Ovary (tissue), 9 donors: ENCODE results near the gene SMC1A. TPM values are rescaled to one million over a fixed set of nuclear protein-coding genes. Genes with fewer than 3 reads are reported as not detected.

Source experiments
- DNase-seq, 5 donors: peaks; one replicate each; pipeline ENCODE4 v3.0.0-alpha.2; 2019 to 2020
- H3K27ac ChIP-seq, 2 donors: fragments of 200-600 bp; one replicate each; pipeline versions ENCODE4 v1.5.1 to v1.8.0; 2019 to 2022
- H3K27me3 ChIP-seq: fragments of 200-600 bp; one replicate; pipeline ENCODE4 v1.8.0; 2022
- H3K36me3 ChIP-seq: fragments of 200-600 bp; sonication (generic); one replicate; pipeline ENCODE4 v1.5.1; 2019
- H3K4me1 ChIP-seq: one replicate; pipeline ENCODE4 v1.8.1; 2013; ENCODE audit warnings: mild to moderate bottlenecking, moderate library complexity; ENCODE audit not compliant: insufficient read depth
- H3K4me3 ChIP-seq: fragments of 200-600 bp; sonication (generic); one replicate; pipeline ENCODE4 v1.5.1; 2017
- H3K9me3 ChIP-seq, 2 donors: fragments of 200-600 bp in 1 of 2; sonication (generic) in 1 of 2; one replicate each; pipeline versions ENCODE4 v1.5.1 to v1.8.1; 2013 to 2019; ENCODE audit warnings: mild to moderate bottlenecking in 1 of 2, moderate library complexity in 1 of 2
- EP300 ChIP-seq: sonication (generic); formaldehyde crosslinking; IDR thresholded peaks from one replicate; pipeline ENCODE4 v1.6.1; 2017; ENCODE audit warnings: antibody characterized with exemption
- POLR2A ChIP-seq: fragments of 450-650 bp; IDR thresholded peaks from one replicate; pipeline ENCODE4 v1.6.1; 2017; ENCODE audit warnings: antibody characterized with exemption, mild to moderate bottlenecking, moderate library complexity
- WGBS, 3 donors: extraction: QIAGEN DNeasy Blood & Tissue Kit in 1 of 3; methylation state at CpG; one replicate each; pipeline versions ENCODE4 v1.1.5 to v1.1.7; 2013 to 2017; 5-methylcytosine and 5-hydroxymethylcytosine counted together
- intact Hi-C, 4 donors: fragments of 100-400 bp; cut with DNase I; formaldehyde crosslinking; loops; one replicate each; pipeline versions ENCODE4 v1.11.0 to v1.15.1; 2022 to 2023
- polyA plus RNA-seq, 2 donors: library from polyadenylated mRNA; stranded (reverse); fragments of 200-250 nt in 1 of 2; fragments of 350-450 nt in 1 of 2; fragmentation: Illumina TruSeq in 1 of 2; extraction: RNeasy Lipid Tissue Mini Kit (QIAGEN cat#74804) in 1 of 2; gene quantifications; one replicate each; pipeline ENCODE4 v1.2.3, GENCODE V29; 2013 to 2014
- total RNA-seq, 7 donors: library from RNA; depleted of rRNA in 2 of 7; stranded (reverse); fragments of >200 nt in 2 of 7; fragmentation: NEBNext Ultra II Directional in 3 of 7; extraction: Animal tissue kit (Norgen Biotek cat#: 25700) in 3 of 7; gene quantifications; one replicate each; pipeline versions ENCODE4 v1.1.0 to v1.2.4, GENCODE V29; 2016 to 2023
- TF ChIP-seq, protein P1 (sequence below), 3 donors: fragments of 450-650 bp in 2 of 3; fragments of 200-600 bp in 1 of 3; IDR thresholded peaks; one replicate each; pipeline versions ENCODE4 v1.5.1 to v1.8.0; 2016 to 2022; ENCODE audit warnings: antibody characterized with exemption in 3 of 3, mild to moderate bottlenecking in 1 of 3
- donor health status: DM: no; HTN: no; CAD: no; lungs with moderate emphysema.
- donor health status: DM: no; HTN: no; CAD: no.
- donor health status: Bipolar disorder and iron deficiency.
- donor health status: DM: yes; HTN: yes; CAD: no.
- donor health status: DM: no; HTN: no; CAD: no.
- donor health status: DM: yes; HTN: yes; CAD: no.

The SMC1A gene
- total and polyA plus RNA-seq, 9 donors, result 12.7 to 72.4 (median 57.0) TPM

DNA sequence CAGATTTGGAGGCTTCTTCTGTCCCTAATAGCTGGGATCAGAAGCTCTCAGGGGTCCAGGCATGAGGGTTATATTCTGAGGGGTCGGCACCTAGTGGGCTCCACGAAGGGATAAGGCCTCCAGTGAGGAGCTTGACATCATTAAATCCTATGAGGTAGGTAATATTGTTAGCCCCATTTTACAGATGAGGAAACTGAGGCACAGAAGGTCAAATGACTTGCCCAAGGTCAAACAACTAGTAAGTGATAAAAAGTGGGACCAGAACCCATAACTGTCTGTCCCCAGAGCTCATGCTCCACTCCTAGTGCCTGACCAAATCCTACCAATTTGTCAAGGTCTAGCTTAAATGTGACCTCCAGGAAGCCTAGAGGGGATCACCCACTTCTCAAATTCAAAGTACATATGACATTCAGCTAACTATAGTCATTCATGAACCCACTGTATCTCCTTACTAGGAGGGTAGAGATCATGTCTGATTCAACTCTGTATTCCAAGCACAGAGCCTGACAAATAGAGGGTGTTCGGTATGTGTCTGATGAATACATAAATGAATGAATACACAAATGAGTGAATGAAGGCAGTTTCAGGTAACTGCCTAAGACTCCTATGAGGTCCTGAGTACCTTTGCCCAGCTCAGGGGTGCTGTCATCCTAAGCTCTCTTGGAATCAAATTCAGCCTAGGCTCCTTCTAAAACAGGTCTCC, 43.3 kb downstream of the SMC1A start:
- DNase-seq, result no peak
- Histone ChIP-seq H3K9me3 (no peaks in the 10 kb centered on the region), H3K27me3 (no peaks in the 10 kb centered on the region), H3K4me3 (no peak overlapping the region), H3K36me3 (no peaks in the 10 kb centered on the region), H3K4me1 (no peaks in the 10 kb centered on the region), H3K27ac (no peak overlapping the region)
- TF ChIP-seq, protein P1, sequence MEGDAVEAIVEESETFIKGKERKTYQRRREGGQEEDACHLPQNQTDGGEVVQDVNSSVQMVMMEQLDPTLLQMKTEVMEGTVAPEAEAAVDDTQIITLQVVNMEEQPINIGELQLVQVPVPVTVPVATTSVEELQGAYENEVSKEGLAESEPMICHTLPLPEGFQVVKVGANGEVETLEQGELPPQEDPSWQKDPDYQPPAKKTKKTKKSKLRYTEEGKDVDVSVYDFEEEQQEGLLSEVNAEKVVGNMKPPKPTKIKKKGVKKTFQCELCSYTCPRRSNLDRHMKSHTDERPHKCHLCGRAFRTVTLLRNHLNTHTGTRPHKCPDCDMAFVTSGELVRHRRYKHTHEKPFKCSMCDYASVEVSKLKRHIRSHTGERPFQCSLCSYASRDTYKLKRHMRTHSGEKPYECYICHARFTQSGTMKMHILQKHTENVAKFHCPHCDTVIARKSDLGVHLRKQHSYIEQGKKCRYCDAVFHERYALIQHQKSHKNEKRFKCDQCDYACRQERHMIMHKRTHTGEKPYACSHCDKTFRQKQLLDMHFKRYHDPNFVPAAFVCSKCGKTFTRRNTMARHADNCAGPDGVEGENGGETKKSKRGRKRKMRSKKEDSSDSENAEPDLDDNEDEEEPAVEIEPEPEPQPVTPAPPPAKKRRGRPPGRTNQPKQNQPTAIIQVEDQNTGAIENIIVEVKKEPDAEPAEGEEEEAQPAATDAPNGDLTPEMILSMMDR (IDR thresholded peaks at IDR 0.05), result no peak
- TF ChIP-seq POLR2A, result no peak
- no peak for TF ChIP-seq EP300
- intact Hi-C loops, result no loop called here
- 90 to 96% (median 93%) methylated on average over 3 of the region's 3 CpGs for WGBS, 3 donors

- H3K27me3 ChIP-seq, result no peaks in the 10 kb centered on the region
- no peaks in the 10 kb centered on the region for H3K9me3 ChIP-seq
- 83 to 96% (median 89%) methylated on average over 2 of the region's 2 CpGs for WGBS, 3 donors
- no peak for DNase-seq
- H3K36me3 ChIP-seq, result no peaks in the 10 kb centered on the region
- no peak overlapping the region for H3K27ac ChIP-seq
- TF ChIP-seq EP300 (no peak), POLR2A (no peak)
- TF ChIP-seq, protein P1 (IDR thresholded peaks at IDR 0.05), result no peak
- no peaks in the 10 kb centered on the region for H3K4me1 ChIP-seq
- H3K4me3 ChIP-seq, result no peak overlapping the region
- intact Hi-C loops, result no loop called here
Measured at GRCh38 chrX:53377464-53377863, 45.0 kb downstream of the SMC1A start.

- Histone ChIP-seq H3K9me3 (no peaks in the 10 kb centered on the region), H3K4me1 (no peaks in the 10 kb centered on the region), H3K27ac (no peak overlapping the region), H3K27me3 (no peaks in the 10 kb centered on the region), H3K36me3 (no peaks in the 10 kb centered on the region), H3K4me3 (no peak overlapping the region)
- intact Hi-C loops, result no loop called here
- WGBS, 3 donors, result 80 to 86% (median 85%) methylated on average over 6 of the region's 6 CpGs
- DNase-seq, result no peak
- TF ChIP-seq EP300, result no peak
Measured at GRCh38 chrX:53376888-53377287, 45.6 kb downstream of the SMC1A start.

DNA sequence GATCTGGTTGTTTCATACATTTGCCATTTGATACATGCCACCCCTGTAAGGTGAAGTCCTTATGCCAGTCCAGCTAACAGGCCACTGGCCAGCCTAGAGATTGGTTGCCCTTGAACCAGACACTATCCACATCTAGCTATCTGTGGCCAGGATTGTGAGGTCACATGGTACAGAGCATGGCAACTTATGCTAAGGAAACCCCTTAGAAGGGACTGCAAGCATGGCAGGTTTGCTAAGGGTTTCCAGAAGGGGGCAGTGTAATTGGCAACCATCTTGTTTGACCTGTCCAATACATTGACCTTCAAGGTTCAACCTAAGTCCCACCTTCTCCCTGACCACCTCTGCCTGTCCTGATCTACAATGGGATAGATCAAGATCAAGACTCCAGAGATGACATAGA, 47.5 kb downstream of the SMC1A start:
- no peaks in the 10 kb centered on the region for H3K27me3 ChIP-seq
- intact Hi-C loops, result no loop called here
- H3K4me3 ChIP-seq, result no peak overlapping the region
- no peak for TF ChIP-seq POLR2A
- no peak for TF ChIP-seq EP300
- TF ChIP-seq, protein P1 (IDR thresholded peaks at IDR 0.05), result no peak
- H3K27ac ChIP-seq, result no peak overlapping the region
- DNase-seq, result no peak
- H3K4me1 ChIP-seq, result no peaks in the 10 kb centered on the region
- no peaks in the 10 kb centered on the region for H3K9me3 ChIP-seq
- H3K36me3 ChIP-seq, result no peaks in the 10 kb centered on the region

DNA sequence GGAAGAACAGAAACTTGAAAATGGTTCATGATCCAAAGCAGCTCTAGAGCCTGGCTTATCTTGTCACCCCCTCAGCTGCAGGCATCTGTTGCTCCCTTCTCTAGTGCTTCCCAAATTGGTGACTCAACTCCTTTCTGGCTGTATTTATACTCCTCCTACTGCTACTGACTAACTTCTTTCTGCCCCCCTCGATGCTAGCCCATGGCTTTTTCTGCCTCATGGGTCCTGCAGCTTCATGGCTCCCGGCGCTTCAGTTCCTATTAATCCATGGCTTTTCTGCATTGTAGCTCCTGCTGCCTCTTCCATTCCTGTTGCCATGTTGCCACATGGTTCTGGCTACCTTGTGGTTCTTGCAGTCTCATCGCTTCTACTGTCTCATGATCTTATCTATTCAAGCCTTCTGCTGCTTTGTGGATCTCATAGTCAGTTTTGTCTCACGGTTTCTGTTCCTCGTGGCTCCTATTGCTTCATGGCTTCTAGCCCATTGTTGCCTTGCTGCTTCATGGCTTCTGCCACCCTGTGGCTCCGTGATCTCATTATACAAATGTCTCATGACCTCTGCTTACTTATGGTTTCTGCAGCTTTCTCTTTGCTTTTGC, 48.1 kb downstream of the SMC1A start:
- H3K27ac ChIP-seq, result no peak overlapping the region
- TF ChIP-seq POLR2A (no peak), EP300 (no peak)
- TF ChIP-seq, protein P1 (IDR thresholded peaks at IDR 0.05), result no peak
- no peaks in the 10 kb centered on the region for H3K9me3 ChIP-seq
- 84 to 87% (median 86%) methylated on average over 7 of the region's 7 CpGs for WGBS, 3 donors
- no peaks in the 10 kb centered on the region for H3K4me1 ChIP-seq
- no peak overlapping the region for H3K4me3 ChIP-seq
- H3K27me3 ChIP-seq, result no peaks in the 10 kb centered on the region
- H3K36me3 ChIP-seq, result no peaks in the 10 kb centered on the region
- intact Hi-C loops, result no loop called here
- DNase-seq, result no peak
